ENCODE results near the gene TTI1.
A peak's percentile ranks its signal among the peaks of the same experiment; 100 is the strongest.

TTI1 gene

GRCh38 chr20:38008233-38008944, 24.9 kb downstream of the TTI1 start:
- no peak for DNase-seq

GRCh38 chr20:38007526-38007925, 25.7 kb downstream of the TTI1 start:
- no peak for DNase-seq

- no peak for DNase-seq
Observed at GRCh38 chr20:38005903-38006302, 27.4 kb downstream of the TTI1 start.

DNA sequence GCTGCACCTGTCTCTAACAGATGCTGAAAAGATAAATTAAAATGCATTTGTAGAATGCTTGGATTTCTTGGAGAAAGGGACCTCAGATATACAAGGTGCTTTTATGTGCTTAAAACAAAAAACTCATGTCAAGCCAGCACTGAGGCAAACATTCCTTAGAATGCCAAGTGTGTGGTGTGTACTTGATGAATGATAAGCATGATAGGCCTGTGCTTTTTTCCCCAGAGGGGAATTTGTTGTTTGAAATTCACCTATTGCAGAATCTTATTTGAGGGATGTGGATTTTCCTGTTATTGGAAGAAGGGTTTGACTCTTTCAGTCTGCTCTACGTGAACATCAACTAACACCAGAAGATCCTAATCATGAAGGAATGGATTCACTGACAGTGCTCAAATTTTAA, 28.8 kb downstream of the TTI1 start:
- no peak for DNase-seq

- DNase-seq = no peak
Observed at GRCh38 chr20:38002422-38002821, 30.8 kb downstream of the TTI1 start.

GRCh38 chr20:38001981-38002380, 31.3 kb downstream of the TTI1 start:
- no peak for DNase-seq

DNA sequence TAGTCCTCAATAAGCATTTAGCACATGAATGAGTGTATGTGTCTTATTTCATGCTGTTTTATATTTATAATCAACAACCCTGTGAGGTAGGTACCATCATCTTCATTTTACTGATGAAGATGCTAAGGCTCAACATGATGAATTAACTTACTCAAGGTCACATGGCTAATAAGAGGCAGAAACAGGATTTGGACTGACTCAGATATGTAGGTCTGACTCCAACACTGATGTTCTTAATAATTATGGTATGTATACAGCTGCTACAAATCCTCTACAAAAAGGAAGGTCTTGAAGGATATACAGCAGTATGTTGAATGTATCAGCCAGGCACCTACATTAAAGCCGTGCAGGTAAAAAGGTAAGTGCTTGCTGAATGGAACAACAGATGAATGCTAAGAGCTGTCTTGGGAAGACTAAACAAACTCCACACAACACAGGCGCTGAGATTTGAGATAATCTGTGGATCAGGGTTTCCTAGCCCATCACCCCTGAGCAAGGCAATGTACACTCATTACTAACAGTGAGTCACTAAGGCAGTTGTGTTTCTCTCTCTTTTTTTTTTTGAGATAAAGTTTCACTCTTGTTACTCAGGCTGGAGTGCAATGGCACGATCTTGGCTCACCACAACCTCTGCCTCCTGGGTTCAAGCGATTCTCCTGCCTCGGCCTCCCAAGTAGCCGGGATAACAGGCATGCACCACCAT, 31.9 kb downstream of the TTI1 start:
- no peak for DNase-seq

GRCh38 chr20:38000293-38000692, 33.0 kb downstream of the TTI1 start:
- no peak for DNase-seq

DNA sequence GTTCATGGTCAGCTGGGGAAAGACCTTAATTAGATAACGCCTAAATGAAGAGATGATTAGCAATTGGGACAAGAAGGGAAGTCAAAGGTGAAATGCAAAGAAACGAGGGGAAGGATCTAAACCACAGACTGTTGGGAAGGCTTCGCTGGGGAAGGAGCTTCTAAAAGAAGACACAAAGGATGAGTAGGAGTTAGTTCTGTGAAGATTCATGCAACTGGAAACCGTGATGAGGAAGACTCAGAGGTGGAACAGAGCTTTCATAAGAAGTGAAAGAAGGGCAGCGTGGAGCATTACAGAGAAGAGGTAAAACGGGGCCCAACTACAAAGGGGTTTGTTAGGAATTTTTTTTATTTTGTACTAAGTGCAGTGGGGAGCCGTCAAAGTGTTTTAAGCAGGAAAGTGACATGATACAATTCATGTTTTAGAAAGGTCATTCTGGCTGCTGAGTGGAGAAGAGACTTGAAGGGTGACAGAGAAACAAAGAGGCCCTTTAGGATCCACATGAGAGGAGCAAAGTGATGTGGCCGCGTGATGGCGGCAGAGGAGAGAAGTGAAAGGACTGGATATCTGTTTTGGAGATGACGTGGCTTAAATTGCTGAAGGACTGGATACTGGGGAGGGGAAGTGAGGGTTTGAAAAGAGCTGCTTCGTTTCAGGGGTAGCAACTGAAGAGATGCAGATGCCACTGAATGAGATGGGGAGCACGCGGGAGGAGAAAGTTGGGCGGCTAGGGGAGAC, 33.6 kb downstream of the TTI1 start:
- no peak for DNase-seq

DNA sequence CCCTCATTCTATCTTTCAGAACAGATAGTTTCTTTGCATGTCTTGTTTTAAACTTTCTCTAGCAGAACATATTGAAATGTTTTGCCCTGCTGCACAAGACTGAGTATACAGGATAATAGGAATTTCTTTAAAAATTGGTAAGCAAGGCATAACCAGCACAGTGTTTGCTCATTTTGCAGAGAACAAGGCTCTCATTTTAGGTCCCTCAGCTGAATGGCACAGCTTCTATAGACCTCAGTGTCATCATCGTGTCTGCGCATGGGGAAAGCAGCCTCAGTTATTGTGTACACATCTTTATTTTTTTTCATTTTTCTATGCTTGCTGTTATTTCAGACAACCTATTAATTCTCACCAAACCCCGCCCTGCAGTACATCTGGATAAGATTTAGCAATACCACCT, 35.7 kb downstream of the TTI1 start:
- no peak for DNase-seq

DNA sequence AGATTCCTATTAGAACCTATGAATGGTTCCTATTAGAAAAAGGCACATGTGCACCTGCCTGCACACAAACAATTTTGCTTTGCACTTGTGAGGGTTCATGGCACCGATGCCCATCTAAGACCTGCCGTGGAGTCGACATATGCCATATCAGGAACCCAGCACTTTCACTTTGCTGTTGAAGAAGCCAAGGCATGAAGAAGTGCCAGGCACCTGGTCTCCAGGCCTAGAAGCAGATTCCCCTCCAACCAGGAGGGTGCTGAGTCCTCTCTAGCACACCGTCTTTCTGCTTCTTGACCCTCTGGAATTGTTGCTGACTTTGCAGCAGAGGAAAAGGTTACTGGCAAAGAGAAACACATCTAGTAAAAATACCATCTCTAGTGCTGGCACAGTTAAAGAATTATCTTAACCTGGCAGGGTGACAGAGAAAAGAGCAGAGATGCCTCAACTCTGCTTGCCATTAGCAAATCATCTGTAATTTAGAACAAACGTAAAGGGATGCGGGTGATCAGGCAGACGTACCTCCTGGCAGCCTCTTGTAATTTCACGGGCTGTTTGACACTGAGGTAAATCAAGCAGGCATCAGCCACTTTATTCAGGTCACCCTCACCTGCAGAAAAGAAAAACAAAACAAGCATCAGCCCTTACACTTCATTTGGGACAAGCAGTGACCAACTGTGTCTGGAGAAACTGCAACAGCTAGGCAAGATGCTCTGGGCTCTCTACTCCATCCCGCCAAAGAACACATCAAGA, 37.2 kb downstream of the TTI1 start:
- DNase-seq = peak; percentile 17

DNA sequence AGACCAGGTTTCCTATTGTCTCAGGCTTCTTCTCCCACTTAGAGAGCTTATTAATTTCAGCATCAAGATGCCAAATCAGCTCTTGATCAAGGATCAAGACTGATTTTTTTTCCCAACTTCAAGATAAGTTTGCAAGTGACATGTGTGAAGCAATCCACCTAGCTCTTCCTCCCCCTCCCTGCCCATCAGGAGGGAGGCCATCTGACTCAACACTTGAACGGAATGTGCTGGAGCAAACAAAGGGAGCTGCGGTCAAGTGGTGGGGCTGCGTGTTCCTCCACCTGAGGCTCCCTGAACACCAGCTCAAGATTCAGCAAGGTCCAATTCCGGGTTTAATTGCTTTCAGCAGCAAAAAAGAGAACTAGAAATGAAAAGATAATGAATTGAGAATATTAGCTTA, 38.7 kb downstream of the TTI1 start:
- DNase-seq = peak; percentile 86

DNA sequence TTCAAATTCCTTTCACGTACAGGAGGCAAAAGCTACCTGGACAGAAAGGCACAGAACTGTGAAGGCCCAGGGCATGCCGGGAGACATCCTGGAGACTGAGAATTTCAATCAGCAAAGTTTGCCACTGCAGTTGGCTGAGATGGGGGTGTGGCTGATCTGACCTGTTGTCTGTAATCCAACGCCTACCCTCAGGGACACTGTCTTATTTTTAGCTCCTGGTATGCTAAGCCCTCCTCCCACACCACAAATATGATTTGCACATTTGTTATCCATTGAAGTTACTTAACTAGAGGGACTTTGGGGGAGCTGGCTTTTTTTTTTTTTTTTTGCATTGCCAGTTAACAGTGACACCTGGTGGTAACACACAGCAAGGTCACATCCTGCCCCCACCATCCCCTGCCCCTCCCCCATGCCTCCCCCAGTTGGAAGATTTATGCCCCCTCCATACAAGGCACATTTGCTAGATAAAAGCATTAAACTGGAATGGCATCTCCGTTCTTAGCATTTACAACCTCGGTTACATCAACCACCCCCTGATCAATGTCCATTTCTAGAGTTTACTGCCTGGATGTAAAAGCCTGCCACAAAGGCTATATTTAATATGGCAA, 40.4 kb downstream of the TTI1 start:
- peak; percentile 63 for DNase-seq

DNA sequence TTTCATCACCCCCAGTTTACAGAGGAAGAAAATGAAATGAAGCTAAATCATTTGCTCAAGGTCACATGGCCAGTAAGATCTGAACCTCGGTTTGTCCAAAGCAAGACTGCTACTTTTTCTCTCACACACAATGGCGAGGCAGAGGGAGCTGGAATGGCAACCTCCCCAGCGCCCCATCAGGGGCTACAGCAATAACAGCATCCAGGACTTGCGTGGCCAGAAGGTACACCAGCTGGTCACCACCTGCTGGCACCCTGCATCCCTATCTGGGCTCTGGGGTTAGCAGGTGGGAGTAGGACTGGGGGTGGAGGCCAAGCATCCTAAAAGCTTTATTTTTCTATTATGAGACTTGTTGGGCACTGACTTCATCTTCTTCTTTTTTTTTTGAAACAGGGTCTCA, 41.3 kb downstream of the TTI1 start:
- no peak for DNase-seq

GRCh38 chr20:37991157-37991866, 41.9 kb downstream of the TTI1 start:
- peak; percentile 48 for DNase-seq

DNA sequence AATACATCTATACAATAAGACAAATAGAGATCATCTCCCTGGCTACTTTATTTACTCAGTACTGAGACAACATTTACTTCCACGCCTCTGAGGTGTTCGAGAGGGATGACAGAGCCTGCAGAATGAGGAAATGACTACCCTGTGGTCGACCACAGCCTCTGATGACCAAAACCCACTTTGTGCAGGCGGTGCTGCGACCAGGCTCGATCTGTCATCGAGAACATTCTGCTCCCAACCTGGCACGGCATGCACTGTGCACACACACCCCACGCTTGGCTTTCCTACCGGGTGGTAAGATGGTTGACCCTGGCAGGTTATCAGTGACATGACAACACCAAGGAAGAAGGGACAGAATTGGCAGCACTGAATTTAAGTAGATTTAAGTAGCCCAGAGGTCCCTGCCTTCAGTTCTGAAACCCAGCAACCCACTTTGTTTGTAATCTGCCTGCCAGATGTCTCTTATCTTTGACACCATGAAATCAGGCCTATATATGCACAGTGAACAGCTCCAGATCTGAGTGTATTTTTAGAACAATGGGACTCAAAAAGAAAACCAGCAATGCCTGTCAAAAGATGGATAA, 42.6 kb downstream of the TTI1 start:
- DNase-seq = peak; percentile 98

DNA sequence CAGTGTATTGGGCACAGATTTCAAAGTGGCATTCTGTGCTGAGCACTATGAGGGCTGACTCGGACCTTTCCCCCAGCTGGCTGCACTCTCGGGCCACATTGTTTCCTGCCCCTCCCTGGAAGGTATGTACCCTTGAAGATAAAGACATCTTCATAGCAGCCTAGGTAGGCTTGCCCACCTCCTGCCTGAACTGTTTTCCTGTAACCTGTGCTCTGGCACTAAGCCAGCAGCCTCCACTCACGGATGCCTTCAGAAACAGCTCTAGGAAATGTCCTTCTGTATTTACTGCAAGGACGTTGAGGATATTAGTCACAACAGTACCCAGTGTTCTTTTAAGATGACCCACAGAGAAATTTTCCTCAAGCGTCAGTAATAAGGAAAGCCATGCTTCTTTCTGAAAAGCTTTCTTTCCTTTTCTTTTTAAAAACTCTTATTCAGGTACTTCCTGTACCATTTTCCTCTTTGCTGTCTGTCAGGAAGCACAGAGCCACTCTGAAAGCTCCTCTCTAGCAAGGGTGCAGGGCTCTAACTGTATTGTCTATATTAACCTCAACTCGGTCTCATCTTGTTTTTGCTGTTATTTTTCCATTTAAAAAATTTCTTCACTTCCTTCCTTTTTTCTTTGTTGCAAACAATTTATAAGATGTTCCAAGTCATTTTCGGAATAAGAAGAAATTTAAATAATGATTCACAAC, 43.5 kb downstream of the TTI1 start:
- peak; percentile 71 for DNase-seq

DNA sequence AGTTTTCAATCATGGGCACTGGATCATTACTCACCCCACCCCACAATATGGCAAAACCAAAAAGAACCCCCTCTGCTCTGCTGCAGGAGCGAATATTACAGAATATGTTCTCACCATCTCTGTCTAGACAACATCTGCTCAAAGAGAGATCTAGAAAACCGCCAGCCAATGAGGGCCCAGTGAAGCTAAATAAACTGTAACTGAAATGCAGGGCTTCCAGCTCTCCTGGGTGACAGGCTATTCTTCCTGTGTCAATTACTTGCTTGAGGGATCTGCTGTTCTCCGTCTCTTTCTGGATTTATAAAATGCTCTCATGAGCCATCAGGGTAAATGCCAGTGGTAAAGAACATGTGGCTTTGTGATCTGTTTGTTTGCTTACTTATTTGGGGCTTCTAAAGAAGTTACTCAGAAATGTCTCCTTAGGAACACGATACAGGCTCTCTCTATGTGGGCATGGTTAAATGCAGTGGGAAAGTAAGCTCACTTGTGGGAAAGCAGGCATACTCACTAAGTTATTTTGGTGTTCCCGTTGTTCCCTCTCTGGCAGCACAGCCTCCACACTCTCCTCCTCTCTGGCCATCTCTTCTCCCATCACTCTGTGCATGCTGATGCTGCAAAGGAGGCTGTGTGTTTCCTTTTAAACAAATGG, 44.8 kb downstream of the TTI1 start:
- no peak for DNase-seq

DNA sequence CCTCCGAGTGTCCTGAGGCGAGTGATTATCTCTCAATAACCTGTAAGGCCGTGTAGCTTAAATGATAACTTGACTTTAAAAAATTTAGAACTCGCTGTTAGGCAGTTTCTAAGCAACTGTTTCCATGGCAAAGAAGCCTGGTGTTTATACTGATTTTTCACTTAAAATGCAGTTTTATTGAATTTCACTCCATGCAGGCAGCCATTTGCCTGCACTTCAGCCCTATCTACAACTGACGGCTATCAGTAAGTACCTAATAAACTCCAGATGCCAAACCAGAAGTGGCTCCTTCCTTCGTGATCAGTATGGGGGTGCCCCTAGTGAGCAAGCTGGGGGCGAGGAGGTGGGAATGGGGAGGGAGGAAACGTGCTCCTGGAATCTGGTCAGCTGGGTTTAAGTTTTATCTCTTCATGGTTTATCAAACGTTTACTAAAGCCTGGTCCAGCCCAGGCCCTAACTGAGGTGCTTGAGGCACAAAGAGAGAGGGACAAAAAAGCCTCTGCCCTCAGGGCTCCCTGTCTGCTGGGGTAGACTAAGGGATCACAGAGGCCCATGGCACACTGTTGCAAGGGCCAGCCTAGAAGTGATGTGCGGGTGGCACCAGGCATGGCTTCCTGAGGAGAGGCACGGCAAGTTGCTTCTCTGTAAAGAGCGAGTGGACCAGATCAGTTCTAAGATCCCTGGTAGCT, 45.5 kb downstream of the TTI1 start:
- DNase-seq = no peak
